B cell (primary cell): ENCODE data around the gene CORO1C.

Source experiments
- EZH2 ChIP-seq: IDR thresholded peaks from 2 replicates; pipeline ENCODE4 v1.6.1; 2012; ENCODE audit warnings: borderline replicate concordance, low read depth, mild to moderate bottlenecking, moderate library complexity, low read length; ENCODE audit not compliant: insufficient read depth, poor library complexity, severe bottlenecking
- TF ChIP-seq, protein P1 (sequence below): fragments of 200-600 bp; IDR thresholded peaks from one replicate; pipeline ENCODE4 v1.8.0; 2022; ENCODE audit warnings: antibody characterized with exemption, mild to moderate bottlenecking

DNA sequence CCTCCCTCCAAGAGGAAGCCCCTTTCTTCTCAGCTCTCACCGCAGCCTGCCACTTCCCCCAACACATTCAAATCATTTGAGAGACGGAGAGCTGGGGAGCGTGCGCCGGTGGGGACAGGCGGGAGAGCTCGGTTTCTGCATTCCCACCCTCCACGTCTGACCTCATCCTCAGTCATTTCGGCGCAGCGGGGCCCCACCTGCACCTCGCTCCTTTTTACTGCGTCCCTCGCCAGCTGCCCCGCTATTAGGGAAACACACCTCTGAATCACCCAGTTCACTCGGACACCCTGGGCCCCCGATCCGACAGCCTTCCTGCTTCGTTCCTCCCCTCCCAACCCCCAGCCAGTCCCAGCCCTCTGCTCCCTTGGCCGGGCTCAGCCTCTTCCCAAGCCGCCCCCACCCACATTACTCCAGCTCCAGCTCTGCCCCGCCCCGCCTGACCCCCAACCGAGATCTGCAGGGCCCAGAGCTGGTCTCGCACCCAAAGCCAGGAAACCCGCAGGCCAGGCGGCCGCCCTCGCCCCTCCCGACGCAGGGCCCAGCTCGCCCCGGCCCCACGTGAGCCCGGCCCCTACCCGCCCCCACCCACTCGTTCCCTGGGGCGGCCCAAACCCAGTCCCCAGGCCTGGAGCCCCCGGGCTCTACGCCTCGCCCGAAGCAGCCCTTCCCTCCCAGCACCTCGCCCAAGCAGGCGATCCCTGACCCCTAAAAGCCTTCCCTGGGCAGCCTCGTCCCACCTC, 783 bp downstream of the CORO1C start:
- TF ChIP-seq, protein P1, sequence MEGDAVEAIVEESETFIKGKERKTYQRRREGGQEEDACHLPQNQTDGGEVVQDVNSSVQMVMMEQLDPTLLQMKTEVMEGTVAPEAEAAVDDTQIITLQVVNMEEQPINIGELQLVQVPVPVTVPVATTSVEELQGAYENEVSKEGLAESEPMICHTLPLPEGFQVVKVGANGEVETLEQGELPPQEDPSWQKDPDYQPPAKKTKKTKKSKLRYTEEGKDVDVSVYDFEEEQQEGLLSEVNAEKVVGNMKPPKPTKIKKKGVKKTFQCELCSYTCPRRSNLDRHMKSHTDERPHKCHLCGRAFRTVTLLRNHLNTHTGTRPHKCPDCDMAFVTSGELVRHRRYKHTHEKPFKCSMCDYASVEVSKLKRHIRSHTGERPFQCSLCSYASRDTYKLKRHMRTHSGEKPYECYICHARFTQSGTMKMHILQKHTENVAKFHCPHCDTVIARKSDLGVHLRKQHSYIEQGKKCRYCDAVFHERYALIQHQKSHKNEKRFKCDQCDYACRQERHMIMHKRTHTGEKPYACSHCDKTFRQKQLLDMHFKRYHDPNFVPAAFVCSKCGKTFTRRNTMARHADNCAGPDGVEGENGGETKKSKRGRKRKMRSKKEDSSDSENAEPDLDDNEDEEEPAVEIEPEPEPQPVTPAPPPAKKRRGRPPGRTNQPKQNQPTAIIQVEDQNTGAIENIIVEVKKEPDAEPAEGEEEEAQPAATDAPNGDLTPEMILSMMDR = no peak
- TF ChIP-seq EZH2 = no peak
